ENCODE data around the gene WAPL.

Gene WAPL

GRCh38 chr10:86461963-86462804 is 59.4 kb downstream of the WAPL start:
- DNase-seq, result no peak

GRCh38 chr10:86451604-86451960 is 70.0 kb downstream of the WAPL start:
- no peak for DNase-seq

- DNase-seq, result no peak
Observed at GRCh38 chr10:86450806-86451603, 70.6 kb downstream of the WAPL start.

- DNase-seq, result no peak
Observed at GRCh38 chr10:86449926-86450558, 71.5 kb downstream of the WAPL start.

DNA sequence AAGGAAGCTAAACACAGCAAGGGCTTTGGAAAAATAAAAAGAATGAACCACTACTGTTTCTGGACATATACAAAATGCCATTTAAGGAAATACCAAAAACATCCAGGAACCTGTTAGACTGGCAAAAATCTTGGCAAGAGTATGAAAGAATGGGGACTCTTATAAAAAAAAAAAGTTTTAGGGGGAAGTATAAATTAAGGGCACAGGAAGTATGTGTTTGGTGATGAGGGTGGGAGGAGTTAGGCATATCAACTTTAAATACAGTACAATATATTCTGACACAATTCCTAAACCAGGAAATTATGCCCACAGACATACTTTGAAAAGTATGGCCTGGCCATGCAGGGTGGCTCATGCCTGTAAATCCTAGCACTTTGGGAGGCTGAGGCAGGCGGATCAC is 74.2 kb downstream of the WAPL start:
- DNase-seq, result no peak

DNA sequence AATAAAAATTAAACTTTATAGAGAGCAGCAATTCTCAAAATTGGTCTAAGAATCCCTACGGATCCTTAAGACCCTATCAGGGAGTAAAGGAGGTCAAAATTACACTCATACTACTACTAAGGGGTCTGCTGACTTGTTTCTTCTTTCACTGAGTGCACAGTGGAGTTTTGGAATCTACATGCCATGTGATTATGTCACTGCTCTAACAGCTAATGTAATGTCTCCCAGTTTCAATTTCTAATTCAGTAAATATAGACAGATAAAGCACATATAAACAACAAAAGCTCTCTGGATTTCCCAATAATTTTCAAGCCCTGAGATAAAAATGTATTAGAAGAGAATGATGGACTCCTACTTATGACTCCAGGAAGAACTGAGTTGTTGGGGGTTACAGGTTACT is 74.6 kb downstream of the WAPL start:
- DNase-seq, result no peak

DNA sequence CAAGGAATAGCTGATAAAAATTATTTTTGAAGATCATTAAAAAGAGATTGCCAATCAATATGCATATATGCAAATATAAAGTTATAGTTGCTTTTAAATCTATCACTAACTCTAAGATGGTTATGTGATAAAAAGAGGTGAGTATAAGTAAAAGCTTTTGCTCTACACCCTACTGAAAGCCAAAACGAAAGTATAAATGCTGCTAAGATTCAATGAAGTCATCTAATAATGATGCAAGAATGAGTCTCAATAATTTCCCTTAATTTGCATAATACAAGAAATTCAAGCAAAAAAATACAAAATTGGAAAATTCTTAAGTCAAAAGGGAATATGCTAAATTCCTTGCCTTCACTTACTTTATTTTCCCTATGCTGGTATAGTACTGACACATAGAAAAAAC is 75.2 kb downstream of the WAPL start:
- DNase-seq, result no peak

- DNase-seq, result no peak
Observed at GRCh38 chr10:86443936-86444335, 77.7 kb downstream of the WAPL start.

DNA sequence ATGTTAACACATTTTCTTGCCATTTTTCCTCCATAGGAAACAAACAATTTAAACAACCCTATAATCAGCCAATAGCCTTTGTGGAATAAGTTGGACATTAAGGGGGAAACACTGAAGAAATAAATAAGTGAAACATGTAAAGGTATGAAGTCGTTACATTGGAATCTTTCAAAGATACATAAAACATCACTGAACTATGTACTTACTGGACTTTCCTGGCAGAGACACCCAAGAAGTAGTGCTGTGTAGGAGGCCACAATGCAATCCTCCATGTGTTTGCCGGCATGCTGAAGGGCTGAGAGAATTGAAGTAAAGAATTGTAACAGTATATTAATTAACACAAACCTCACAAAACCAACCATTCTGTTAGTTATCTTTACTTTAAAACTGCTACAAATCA is 78.5 kb downstream of the WAPL start:
- DNase-seq, result no peak

DNA sequence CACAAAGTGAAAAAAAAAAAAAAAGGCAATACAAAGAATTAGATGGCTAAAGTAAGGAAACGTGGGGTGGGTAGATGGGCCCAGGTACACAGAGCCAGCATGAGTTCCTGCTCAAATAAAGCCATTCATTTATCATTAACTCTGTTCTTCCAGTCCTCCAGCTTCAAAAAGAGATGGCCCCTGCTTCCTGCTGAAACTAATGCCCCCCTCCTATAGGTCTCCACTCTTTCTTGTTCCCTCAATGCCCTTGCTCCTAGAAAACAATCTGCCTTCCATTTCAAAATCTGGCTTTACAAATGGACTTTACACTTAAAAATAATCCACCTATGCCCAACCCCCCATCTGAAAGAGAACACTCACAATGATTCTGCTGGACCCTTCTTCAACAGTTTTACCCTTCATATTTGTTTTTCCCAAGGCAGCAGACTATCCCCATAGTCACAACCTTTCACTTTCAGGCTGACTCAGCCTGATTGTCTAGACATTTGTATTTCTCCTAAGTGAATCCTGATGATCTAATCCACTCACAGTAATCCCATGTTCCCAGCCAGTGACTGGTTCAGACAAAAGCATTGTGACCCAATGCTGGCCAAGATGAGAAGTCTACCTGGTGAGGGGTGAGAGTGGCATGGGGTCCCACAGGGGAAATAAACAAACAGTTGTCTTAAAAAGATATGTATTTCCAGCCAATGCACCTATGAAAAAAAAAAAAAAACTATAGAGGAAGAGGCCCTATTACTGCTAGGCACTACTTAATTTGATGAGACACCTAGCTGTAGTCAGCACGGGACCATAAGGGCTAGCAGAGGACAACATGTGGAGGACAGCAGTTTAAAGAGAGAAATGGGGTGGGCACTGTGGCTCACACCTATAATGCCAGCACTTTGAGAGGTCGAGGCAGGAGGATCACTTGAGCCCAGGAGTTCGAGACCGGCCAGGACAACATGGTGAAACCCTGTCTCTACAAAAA is 80.4 kb downstream of the WAPL start:
- DNase-seq, result no peak

DNA sequence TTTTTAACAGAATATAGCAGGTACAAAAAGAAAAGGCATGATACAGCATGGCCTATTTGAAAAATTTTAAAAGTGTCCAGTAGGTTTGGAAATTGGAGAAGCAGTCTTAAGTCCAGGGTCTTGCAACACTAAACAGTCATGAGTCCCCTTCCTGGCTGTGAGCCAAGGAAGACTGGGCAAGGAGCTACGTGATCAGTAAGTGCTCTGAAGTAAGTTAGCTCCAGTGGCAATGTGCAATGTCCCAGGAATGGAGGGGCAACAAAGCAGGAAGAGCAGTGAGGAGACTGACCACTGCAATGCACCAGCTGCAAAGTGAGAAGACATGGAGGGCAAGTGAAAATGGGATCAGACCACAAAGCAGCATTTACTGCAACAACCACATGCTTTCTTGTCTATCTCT is 82.0 kb downstream of the WAPL start:
- DNase-seq, result no peak

- no peak for DNase-seq
Observed at GRCh38 chr10:86438091-86438749, 83.4 kb downstream of the WAPL start.

GRCh38 chr10:86437447-86437846 is 84.1 kb downstream of the WAPL start:
- DNase-seq, result no peak

DNA sequence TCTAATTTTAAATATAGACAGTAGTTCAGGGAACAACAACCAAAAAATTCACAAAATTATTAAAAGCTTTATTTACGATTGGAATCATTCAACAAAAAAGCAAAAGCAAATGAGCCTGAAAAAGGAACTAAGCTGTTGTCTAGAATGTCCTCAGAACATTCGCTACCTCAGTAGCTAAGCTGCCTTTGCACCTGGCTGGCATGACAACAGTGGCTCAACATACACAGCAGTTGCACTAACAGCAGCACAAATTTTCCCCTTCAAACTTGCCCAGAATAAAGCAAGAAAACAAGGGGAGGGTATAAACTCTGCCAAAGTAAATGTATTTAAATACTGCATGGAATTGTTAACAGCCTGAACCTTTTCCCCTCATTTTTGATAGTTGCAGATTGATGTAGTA is 84.6 kb downstream of the WAPL start:
- DNase-seq, result no peak

GRCh38 chr10:86434656-86435055 is 86.9 kb downstream of the WAPL start:
- no peak for DNase-seq

DNA sequence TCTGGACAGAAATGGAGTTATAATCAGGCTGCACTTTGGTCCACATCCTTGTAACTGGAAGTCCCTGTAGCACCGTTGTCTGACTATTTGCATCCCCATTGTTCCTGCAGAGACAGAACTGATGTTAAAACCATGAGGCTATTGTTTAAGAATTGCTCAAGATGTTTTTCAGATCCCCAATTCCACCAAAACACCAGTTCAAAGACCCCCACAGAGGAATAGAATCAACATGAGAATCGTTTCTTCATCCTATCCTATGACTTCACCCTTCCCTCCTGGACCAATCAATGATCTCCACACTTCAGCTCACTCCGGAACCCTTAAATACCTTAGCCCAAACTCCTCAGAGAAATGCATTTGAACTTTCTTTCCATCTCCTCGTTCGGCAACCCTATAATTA is 97.9 kb downstream of the WAPL start:
- no peak for DNase-seq

GRCh38 chr10:86419101-86419500 is 102.5 kb downstream of the WAPL start:
- no peak for DNase-seq

GRCh38 chr10:86415583-86415982 is 106.0 kb downstream of the WAPL start:
- no peak for DNase-seq

DNA sequence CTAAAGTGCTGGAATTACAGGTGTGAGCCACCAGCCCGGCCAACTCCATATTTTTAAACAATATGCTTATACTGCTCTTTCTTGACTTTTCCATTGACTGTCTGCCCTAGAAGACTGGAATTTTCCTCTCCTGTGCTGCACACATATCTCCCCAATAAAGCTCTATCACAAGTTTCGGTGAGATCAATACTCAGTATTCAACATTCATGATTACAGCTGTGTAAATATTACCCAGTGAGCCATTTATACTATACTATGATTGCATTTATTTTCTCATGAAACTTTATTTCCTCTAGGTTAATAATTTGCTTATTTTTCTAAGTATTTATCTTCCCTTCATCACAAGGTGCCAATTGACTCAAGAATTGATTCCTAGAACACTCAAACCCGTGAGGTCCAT is 106.5 kb downstream of the WAPL start:
- no peak for DNase-seq

DNA sequence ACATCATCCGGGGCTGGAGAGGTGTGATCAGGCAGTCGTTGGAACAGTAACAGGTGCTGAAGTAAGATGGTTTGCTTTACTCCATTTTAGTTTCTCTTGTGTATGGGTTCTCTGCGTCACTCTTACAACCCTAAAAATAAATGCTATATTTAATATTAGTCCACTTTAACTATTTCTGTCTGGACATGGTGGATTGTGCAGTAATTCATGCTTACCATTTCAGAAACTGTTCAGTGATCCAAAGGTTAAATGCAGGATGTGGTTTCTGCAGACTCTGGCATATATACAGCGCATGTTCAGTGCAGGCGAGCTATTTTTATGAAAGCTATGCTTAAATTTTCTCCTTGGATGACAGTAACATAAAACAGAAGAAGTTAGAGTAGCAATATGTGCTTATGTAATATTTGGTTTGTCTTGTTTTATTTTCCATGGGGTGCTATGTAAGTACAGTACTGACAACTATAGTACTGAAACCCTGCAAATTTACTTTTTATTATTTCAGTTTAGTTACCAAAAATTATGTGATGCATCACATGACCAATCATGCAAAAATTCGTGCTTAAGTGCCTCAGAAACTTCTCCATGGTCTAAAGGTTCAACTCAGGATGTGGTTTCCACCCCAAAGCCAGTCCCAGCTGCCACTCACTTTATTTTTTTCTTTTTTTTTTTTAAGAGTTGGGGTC is 108.4 kb downstream of the WAPL start:
- no peak for DNase-seq

DNA sequence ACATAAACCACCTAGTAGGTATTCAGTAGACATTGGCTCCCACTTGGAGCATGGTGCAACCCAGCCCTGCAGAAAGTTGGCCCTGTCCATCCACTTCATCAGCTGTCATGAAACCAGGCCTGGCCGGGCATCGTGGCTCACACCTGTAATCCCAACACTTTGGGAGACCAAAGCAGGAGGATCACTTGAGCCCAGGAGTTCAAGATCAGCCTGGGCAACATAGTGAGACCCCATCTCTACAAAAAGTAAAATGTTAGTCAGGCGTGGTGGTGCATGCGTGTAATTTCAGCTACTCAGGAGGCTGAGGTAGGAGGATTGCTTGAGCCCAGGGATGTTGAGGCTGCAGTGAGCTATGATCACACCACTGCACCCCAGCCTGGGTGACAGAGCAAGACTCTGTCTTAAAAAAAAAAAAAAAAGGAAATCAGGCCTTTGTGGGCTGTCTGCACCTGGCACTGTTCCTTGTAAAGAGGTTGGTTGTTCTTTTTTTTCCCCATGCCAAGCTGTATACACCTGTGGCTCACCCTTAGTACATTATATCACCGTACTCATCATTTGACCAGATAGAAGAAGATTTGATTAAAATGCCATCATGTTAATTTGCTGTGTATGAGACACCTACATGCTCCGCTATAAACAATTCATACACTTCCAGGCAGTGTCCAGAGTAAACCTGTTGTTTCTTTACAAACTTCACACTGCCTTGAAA is 109.6 kb downstream of the WAPL start:
- no peak for DNase-seq

Measured in activated effector memory CD4-positive, alpha-beta T cell treated with Interleukin-2 at 50 U/mL for 16 hours (primary cell).